PC-9 (cell line): Measurements from ENCODE around the gene MRPS24. TPM values are rescaled to one million over a fixed set of nuclear protein-coding genes. Genes with fewer than 3 reads are reported as not detected.

Experiments
- BruUV-seq: library from RNA; stranded (reverse); fragments of 400-500 nt; replicated peaks from 2 replicates; lab custom pipeline; 2021; lab: Mats Ljungman, UMichigan
- CTCF ChIA-PET: fragments of 300-600 bp; sonication (Branson Sonifier 250); formaldehyde crosslinking; loops from one replicate; lab custom pipeline; 2022; ENCODE audit warnings: antibody characterized with exemption; lab: Charles Lee
- POLR2A ChIA-PET: fragments of 300-600 bp; sonication (Branson Sonifier 250); formaldehyde crosslinking; loops from one replicate; lab custom pipeline; 2022; ENCODE audit warnings: antibody characterized with exemption; ENCODE audit not compliant: unreplicated experiment; lab: Charles Lee
- DNase-seq, 2 experiments: peaks; one replicate each; pipeline versions ENCODE4 v3.0.0 to v3.0.0-alpha.2; 2015 to 2022; ENCODE audit warnings: mixed read lengths in 1 of 2
- H2AFZ ChIP-seq: fragments of 200-600 bp; sonication (generic); 2 replicates; pipeline ENCODE4 v1.8.1; 2017; ENCODE audit warnings: antibody characterized with exemption
- H3F3A ChIP-seq: fragments of 200-600 bp; sonication (generic); 2 replicates; pipeline ENCODE4 v1.8.1; 2017; ENCODE audit warnings: antibody characterized with exemption, mild to moderate bottlenecking, low read depth; ENCODE audit not compliant: insufficient read depth
- H3K27ac ChIP-seq: fragments of 200-600 bp; sonication (generic); 2 replicates; pipeline ENCODE4 v1.6.1; 2016; ENCODE audit warnings: mixed run types
- H3K27me3 ChIP-seq: fragments of 200-600 bp; sonication (generic); 2 replicates; pipeline ENCODE4 v1.6.1; 2016; ENCODE audit warnings: low read depth, mixed run types; ENCODE audit not compliant: insufficient read depth
- H3K36me3 ChIP-seq: fragments of 200-600 bp; sonication (generic); 2 replicates; pipeline ENCODE4 v1.6.1; 2016; ENCODE audit warnings: low read depth, mixed run types
- H3K4me1 ChIP-seq: fragments of 200-600 bp; sonication (generic); replicated peaks from 2 replicates; pipeline ENCODE4 v1.6.1; 2016; ENCODE audit warnings: mixed run types; ENCODE audit not compliant: insufficient read depth
- H3K4me2 ChIP-seq: fragments of 200-600 bp; sonication (generic); 2 replicates; pipeline ENCODE4 v1.6.1; 2017; ENCODE audit warnings: mixed run types
- H3K4me3 ChIP-seq: fragments of 200-600 bp; sonication (generic); 2 replicates; pipeline ENCODE4 v1.6.1; 2016; ENCODE audit warnings: mixed run types
- H3K79me2 ChIP-seq: fragments of 200-600 bp; sonication (generic); 2 replicates; pipeline ENCODE4 v1.6.1; 2017; ENCODE audit warnings: low read depth, mixed run types
- H3K9me2 ChIP-seq: fragments of 200-600 bp; sonication (generic); 2 replicates; pipeline ENCODE4 v1.8.1; 2017; ENCODE audit warnings: mild to moderate bottlenecking; ENCODE audit not compliant: insufficient read depth
- H3K9me3 ChIP-seq: fragments of 200-600 bp; sonication (generic); 2 replicates; pipeline ENCODE4 v1.8.1; 2016; ENCODE audit warnings: low read depth; ENCODE audit not compliant: insufficient read depth
- H4K20me1 ChIP-seq: fragments of 200-600 bp; sonication (generic); 2 replicates; pipeline ENCODE4 v1.8.1; 2017; ENCODE audit not compliant: insufficient read depth
- CTCF ChIP-seq: fragments of 200-600 bp; sonication (generic); conservative IDR thresholded peaks from 2 replicates; pipeline ENCODE4 v1.6.1; 2017; ENCODE audit warnings: mixed run types, antibody characterized with exemption, mild to moderate bottlenecking, moderate library complexity
- EZH2 ChIP-seq: fragments of 200-600 bp; sonication (generic); IDR thresholded peaks from 2 replicates; pipeline ENCODE4 v1.8.0; 2017; ENCODE audit warnings: antibody characterized with exemption, low read depth
- intact Hi-C: fragments of 100-400 bp; cut with micrococcal nuclease; formaldehyde crosslinking; loops from one replicate; pipeline ENCODE4 v1.10.0; 2022; ENCODE audit not compliant: unreplicated experiment
- total RNA-seq: library from RNA; stranded (reverse); gene quantifications from 2 replicates; pipeline ENCODE4 v1.2.3, GENCODE V29; 2021

Gene MRPS24
- total RNA-seq, 1 experiment from 2014 or later = 239 TPM

GRCh38 chr7:43856316-43856715 is 13.0 kb downstream of the MRPS24 start:
- H3K79me2 ChIP-seq = no peaks in the 10 kb centered on the region
- no peak overlapping the region for H3K4me3 ChIP-seq

GRCh38 chr7:43855176-43855575 is 14.1 kb downstream of the MRPS24 start:
- no TSS peak for BruUV-seq
- Histone ChIP-seq H3K4me2 (no peak overlapping the region), H4K20me1 (no peaks in the 10 kb centered on the region), H2AFZ (no peak overlapping the region), H3K9me2 (no peaks in the 10 kb centered on the region), H3K36me3 (no peaks in the 10 kb centered on the region), H3K4me3 (no peak overlapping the region), H3K27ac (no peak overlapping the region), H3F3A (no peaks in the 10 kb centered on the region), H3K9me3 (no peaks in the 10 kb centered on the region), H3K79me2 (no peaks in the 10 kb centered on the region), H3K4me1 (no peaks in the 10 kb centered on the region), H3K27me3 (no peaks in the 10 kb centered on the region)
- no peak for DNase-seq
- ChIA-PET POLR2A (interaction anchor here (0.6 kb wide), 1 partner anchor 14 kb away, joined by 3 read pairs; the partner anchor contains the start of gene MRPS24), CTCF (no interaction called here)
- TF ChIP-seq CTCF = no peak
- TF ChIP-seq EZH2 = no peak
- intact Hi-C loops = no loop called here

More at GRCh38 chr7:43856316-43856715, 13.0 kb downstream of the MRPS24 start:
- Histone ChIP-seq H3K4me2 (no peak overlapping the region), H3F3A (no peaks in the 10 kb centered on the region), H4K20me1 (no peaks in the 10 kb centered on the region), H2AFZ (no peak overlapping the region), H3K27me3 (no peaks in the 10 kb centered on the region), H3K9me2 (no peaks in the 10 kb centered on the region), H3K36me3 (no peaks in the 10 kb centered on the region), H3K9me3 (no peaks in the 10 kb centered on the region), H3K4me1 (no peaks in the 10 kb centered on the region), H3K27ac (no peak overlapping the region)
- TF ChIP-seq CTCF = no peak
- no peak for TF ChIP-seq EZH2
- intact Hi-C loops = no loop called here
- no peak for DNase-seq
- ChIA-PET CTCF (interaction anchor here (0.5 kb wide), 1 partner anchor 10 kb away, joined by 3 read pairs; no protein-coding TSS in a partner anchor), POLR2A (no interaction called here)
- BruUV-seq = no TSS peak

DNA sequence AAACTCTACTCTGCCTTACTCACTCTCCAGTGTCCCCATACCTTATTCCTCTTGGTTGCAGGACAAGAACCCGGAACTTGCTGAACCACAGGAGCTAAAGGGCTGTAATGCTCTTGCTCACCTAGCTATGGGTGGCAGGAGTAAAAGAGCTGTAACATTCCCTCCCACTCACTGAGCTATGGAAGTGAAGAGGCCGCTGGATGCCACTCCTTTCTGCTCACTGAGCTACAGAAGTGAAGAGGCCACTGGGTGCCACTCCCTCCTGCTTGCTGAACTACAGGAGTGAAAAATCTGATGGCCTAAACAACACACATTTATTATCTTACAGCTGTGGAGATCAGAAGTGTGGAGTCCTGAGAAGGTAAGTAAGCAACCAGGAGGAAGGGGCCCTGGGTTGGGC is 17.5 kb downstream of the MRPS24 start:
- H3K4me1 ChIP-seq = no peaks in the 10 kb centered on the region
- no peaks in the 10 kb centered on the region for H3K36me3 ChIP-seq
- H3K27ac ChIP-seq = no peak overlapping the region
- H3K79me2 ChIP-seq = no peaks in the 10 kb centered on the region
- ChIA-PET POLR2A (interaction anchor here (0.6 to 0.7 kb wide), 2 partner anchors 123 to 163 kb away, joined by 6 to 9 read pairs; partner anchors contain the start of gene COA1), CTCF (interaction anchor here (0.6 kb wide), 1 partner anchor 368 kb away, joined by 5 read pairs; no protein-coding TSS in a partner anchor)
- H3K9me3 ChIP-seq = no peaks in the 10 kb centered on the region
- no peak for TF ChIP-seq EZH2
- H3K27me3 ChIP-seq = no peaks in the 10 kb centered on the region
- intact Hi-C loops = no loop called here
- no peaks in the 10 kb centered on the region for H3K9me2 ChIP-seq
- H3K4me3 ChIP-seq = no peak overlapping the region
- no peaks in the 10 kb centered on the region for H3F3A ChIP-seq
- H3K4me2 ChIP-seq = no peak overlapping the region
- H2AFZ ChIP-seq = no peak overlapping the region
- BruUV-seq = no TSS peak
- DNase-seq = no peak
- H4K20me1 ChIP-seq = no peaks in the 10 kb centered on the region
